Sigmoid colon (tissue), 4 donors: ENCODE results near the gene NTRK1.

ENCODE experiments used
- EP300 ChIP-seq, 4 donors: sonication (generic); formaldehyde crosslinking; IDR thresholded peaks; one replicate each; pipeline ENCODE4 v1.6.1; 2017; ENCODE audit warnings: antibody characterized with exemption in 4 of 4
- POLR2A ChIP-seq, 2 donors: fragments of 450-650 bp; IDR thresholded peaks; one replicate each; pipeline ENCODE4 v1.6.1; 2016; ENCODE audit warnings: antibody characterized with exemption in 2 of 2, mild to moderate bottlenecking in 2 of 2, moderate library complexity in 2 of 2
- POLR2AphosphoS5 ChIP-seq, 4 donors: sonication (generic); formaldehyde crosslinking; IDR thresholded peaks; one replicate each; pipeline ENCODE4 v1.6.1; 2017; ENCODE audit warnings: antibody characterized with exemption in 4 of 4
- TF ChIP-seq, protein P1 (sequence below), 4 experiments: fragments of 450-650 bp in 3 of 4; fragments of 200-600 bp in 1 of 4; IDR thresholded peaks; one replicate each; pipeline ENCODE4 v1.5.1; 2016 to 2019; ENCODE audit warnings: antibody characterized with exemption in 4 of 4, mild to moderate bottlenecking in 3 of 4, moderate library complexity in 2 of 4

DNA sequence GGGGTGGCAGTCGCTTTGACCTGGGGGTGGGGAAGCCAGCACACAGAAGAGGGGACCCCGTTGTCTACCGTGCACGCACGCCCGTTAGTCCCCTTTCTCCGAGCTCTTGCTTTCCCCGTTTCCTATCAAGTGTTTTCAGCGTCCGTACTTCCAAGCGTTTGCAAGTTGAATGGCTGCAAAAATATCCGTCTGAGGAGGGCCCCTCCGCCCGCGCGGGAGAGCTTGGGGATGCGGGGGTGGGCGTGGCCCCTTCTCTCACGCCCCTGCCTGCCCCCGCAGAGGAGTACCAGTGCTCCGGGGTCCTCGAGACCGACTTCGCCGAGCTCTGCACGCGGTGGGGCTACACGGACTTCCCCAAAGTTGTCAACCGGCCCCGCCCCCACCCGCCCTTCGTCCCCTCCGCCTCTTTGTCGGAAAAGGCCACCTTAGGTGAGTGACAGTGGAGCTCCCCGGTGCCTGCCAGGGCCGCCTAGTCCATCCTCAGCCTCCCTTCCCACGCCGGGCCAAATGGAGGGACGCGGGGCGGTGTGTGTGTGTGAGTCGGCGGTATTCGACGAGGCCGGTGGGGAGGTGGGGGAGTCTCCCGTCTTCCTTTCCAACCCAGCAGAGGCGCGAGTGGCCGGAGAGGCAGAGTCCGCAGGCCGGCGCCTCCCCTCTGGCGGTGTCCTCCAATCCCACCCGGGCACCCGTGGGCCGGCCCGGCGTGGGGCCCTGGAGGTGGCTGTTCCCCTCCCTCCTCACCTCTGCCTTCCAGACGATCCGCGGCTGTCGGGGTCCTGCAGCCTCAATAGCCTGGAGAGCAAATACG lies 63.2 kb downstream of the NTRK1 start:
- TF ChIP-seq, protein P1, sequence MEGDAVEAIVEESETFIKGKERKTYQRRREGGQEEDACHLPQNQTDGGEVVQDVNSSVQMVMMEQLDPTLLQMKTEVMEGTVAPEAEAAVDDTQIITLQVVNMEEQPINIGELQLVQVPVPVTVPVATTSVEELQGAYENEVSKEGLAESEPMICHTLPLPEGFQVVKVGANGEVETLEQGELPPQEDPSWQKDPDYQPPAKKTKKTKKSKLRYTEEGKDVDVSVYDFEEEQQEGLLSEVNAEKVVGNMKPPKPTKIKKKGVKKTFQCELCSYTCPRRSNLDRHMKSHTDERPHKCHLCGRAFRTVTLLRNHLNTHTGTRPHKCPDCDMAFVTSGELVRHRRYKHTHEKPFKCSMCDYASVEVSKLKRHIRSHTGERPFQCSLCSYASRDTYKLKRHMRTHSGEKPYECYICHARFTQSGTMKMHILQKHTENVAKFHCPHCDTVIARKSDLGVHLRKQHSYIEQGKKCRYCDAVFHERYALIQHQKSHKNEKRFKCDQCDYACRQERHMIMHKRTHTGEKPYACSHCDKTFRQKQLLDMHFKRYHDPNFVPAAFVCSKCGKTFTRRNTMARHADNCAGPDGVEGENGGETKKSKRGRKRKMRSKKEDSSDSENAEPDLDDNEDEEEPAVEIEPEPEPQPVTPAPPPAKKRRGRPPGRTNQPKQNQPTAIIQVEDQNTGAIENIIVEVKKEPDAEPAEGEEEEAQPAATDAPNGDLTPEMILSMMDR (IDR thresholded peaks at IDR 0.05) = no peak
- TF ChIP-seq POLR2A (IDR thresholded peaks at IDR 0.05) (no peak), POLR2AphosphoS5 (IDR thresholded peaks at IDR 0.05) (no peak), EP300 (IDR thresholded peaks at IDR 0.05) (no peak)
